NCI-H748 (cell line): ENCODE measurements around the gene PARVA.

ENCODE experiments used
- DNase-seq: peaks from one replicate; lab custom pipeline; 2025; ENCODE audit not compliant: unreplicated experiment; lab: John Stamatoyannopoulos, UW

Gene PARVA

DNA sequence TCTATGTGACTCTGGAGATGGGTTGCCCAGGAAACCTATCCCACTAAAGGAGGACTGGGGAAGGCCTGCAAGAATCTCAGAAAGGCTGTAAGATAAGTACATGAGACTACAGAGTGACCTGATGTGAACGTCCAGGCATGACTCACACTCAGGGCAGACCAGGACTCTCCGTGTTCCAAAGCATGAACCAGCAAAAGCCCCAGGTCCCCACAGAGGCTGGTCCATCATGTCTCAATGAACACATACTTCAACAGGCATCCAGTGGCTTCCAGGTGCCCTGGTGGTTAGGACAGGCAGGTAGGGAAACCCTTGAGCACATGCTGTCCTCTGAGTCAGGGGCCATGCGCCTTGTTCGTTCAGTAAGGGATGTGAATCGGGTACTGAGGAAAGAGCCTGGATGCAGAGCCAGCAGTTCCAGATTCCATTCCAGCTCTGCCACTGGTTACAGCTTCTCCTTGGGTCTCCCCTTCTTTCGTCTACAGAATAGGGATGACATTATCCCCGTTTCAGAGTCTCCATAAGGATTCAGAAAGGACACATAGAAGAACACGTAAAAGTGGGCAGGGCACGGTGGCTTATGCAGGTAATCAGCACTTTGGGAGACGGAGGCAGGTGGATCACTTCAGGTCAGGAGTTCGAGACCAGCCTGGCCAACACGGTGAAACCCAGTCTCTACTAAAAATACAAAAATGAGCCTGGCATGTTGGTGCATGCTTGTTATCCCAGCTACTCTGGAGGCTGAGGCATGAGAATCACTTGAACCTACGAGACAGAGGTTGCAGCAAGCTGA lies 167.8 kb downstream of the PARVA start:
- no peak for DNase-seq

DNA sequence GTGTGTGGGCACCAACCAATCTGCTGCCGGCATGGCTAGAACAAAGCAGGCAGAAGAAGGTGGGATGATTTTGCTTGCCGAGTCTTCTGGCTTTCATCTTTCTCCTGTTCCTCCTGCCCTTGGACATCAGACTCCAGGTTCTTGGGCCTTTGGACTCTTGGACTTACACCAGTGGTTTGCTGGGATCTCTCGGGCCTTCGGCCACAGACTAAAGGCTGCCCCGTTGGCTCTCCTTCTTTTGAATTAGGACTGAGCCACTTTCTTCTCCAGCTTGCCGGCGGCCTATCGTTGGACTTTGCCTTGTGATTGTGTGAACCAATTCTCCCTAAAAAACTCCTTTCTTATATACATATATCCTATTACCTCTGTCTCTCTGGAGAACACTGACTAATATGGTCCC lies 168.8 kb downstream of the PARVA start:
- no peak for DNase-seq

GRCh38 chr11:12546660-12547059 lies 169.3 kb downstream of the PARVA start:
- DNase-seq: no peak

DNA sequence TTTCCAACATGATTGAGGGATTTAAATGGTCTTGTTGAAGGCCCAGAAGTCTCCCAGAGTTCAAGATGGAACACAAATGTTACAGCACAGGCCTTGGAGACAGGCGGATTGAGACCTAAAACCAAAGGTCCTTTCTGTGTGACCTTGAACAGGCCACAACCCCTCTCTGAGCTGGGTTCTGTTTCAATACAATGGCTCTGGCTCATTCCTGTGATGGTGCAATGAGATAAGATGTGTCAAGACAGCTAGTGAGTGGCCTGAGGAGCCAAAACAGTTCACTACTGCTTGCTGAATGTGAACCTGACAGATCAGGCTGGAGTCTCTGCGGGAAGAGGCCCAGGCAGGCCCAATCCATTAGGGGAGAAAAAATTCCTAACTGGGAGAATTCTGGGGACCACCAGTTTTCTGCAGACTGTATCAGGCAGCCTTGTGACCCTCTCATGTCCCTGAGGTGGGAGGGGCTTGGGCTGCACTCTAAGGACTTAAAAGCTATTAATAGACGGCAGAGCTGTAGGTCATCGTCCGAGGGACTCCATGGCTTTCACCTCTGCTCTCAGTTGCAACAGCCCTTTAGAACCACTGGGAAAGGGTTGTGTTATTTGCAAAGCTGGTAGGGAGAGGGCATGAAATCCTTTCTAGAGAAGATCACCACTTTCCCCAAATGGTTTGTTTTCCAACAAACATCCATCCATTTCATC lies 170.7 kb downstream of the PARVA start:
- no peak for DNase-seq

- DNase-seq: no peak
These were observed 175.3 kb downstream of the PARVA start for GRCh38 chr11:12552692-12553091.

DNA sequence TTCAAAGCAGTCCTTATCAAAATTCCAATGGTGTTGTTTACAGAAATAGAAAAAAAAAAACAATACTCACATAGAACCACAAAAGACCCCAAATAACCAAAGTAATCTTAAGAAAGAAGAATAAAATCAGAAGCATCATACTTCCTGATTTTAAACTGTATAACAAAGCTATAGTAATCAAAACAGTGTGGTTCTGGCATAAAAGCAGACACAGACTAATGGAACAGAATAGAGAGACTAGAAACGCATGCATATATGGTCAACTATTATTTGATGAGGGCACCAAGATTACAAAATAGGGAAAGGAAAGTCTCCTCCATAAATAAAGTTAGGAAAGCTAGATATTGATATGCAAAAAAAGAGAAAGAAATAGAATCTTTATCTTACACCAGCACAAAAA lies 176.8 kb downstream of the PARVA start:
- DNase-seq: no peak

DNA sequence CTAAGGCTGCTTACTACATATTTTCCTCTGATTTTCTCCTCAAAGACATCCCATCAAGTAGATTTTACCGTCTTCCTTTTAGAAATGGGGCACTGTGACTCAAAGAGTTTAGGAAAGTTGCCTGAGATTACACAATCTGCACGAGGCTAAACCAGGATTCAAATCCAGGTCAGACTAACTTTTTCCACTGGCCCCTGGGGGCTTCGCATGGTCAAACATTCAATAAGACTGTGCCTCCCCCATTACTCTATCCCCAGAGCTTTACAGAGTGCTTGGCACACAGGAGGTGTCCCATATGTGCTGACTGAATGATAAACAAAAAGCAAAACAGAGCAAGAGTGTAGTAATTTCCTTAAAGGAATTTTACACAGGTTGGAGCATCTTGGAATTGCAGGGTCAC lies 178.8 kb downstream of the PARVA start:
- no peak for DNase-seq

DNA sequence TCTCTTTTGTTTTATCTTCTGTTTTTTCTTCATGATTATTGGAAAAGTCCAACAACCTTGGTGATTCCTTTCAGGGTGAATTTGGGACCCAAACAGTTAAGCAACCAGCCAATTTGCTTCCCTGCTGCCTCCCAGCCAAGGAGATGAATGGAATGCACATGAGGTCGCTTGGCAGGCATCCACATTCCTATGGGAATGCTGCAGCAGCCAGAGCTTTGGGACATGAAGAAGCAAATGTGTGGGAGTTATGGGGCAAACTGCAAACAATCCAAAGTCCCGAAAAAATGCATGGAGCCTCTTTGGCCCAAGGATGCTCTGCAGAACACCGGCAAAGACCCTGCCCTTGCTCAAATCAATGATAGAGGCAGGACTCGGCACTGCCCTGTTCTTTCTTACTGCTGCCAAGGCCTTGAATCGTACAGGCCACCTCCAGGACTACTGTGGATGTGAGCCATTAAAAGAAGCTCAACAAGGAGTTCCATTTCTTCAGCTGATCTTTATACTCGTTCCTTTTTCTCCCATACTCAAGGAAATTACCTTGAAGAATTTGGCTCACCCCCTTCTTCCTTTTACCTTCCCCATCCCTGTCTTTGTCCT lies 179.5 kb downstream of the PARVA start:
- no peak for DNase-seq

DNA sequence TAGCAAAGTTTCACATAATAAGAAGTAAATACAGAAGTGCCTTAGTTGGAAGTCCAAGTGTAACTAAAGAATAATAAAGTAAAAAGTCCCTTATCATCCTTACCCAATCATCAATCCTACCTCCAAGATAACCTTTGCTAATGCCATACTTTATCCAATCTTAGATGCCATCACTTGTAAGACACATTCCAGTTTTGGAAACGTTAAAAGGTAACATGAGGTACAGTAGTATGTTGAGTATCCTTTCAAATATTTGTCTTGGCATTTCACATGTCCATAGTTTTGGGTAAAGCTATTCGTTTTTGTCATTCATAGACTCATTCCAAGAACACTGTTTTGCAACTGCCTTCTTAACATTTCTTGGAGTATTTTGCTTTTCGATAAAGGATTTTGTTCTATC lies 181.6 kb downstream of the PARVA start:
- no peak for DNase-seq

DNA sequence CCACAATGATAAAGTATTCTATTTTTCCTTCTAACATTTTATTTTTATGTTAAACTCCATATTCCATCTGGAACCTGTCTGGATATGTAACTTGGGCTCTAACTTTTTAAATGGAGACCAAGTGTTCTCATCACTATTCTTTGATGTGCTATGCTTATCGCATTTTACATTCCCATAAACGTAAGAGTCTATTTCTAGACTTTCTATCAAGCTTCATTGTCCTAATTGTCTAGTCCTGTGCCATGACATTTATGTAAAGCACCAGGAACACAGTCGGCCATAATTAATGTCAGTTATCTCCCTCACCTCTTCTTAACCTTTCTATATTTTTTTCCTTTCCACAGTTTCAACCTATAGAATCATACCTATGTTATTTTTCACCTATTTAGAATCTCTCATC lies 183.0 kb downstream of the PARVA start:
- no peak for DNase-seq

GRCh38 chr11:12560861-12561260 lies 183.5 kb downstream of the PARVA start:
- DNase-seq: no peak

DNA sequence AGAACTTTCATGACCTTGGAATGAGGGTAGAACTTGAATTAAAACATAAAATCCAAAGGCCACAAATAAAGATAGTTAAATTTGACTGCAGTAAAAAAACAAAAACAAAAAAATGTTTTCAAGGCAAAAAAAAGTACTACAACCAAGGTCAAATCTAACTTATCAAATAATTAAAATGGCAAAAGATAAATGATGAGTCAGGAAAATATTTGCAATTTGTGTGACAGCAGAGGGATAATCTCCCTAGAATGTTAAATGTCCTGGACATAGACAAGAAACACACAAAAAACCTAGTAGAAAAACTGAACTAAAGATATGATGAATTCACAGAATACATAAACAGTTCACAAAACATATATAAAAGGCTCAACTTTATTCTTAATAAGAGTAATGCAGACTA lies 186.6 kb downstream of the PARVA start:
- no peak for DNase-seq

GRCh38 chr11:12565406-12565805 lies 188.0 kb downstream of the PARVA start:
- DNase-seq: no peak

DNA sequence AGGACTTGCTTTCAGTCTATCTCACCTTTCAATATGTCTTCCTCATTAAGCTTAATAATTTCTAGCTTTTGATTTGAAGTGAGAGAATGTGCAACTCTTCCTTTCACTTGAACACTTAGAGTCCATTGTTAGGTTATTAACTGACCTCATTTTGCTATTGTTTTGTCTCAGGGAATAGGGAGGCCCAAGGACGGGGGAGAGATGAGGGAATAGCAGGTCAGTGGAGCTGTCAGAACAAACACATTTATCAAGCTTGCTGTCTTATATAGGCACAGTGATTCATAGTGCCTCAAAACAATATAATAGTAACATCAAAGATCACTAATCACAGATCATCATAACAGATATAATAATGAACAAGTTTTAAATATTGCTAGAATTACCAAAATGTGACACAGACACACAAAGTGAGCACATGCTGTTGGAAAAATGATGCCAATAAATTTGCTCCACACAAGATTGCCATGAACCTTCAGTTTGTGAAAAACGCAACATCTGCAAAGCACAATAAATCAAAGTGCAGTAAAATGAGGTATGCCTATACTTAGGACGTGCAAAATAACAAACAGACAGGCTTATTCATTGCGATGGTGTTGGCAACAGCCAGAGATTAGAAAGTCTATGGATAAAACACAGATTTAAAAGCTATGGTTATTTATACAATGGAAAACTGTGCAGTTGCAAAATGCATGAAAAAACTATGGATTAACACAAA lies 190.5 kb downstream of the PARVA start:
- DNase-seq: no peak

GRCh38 chr11:12569499-12570425 lies 192.4 kb downstream of the PARVA start:
- DNase-seq: no peak

DNA sequence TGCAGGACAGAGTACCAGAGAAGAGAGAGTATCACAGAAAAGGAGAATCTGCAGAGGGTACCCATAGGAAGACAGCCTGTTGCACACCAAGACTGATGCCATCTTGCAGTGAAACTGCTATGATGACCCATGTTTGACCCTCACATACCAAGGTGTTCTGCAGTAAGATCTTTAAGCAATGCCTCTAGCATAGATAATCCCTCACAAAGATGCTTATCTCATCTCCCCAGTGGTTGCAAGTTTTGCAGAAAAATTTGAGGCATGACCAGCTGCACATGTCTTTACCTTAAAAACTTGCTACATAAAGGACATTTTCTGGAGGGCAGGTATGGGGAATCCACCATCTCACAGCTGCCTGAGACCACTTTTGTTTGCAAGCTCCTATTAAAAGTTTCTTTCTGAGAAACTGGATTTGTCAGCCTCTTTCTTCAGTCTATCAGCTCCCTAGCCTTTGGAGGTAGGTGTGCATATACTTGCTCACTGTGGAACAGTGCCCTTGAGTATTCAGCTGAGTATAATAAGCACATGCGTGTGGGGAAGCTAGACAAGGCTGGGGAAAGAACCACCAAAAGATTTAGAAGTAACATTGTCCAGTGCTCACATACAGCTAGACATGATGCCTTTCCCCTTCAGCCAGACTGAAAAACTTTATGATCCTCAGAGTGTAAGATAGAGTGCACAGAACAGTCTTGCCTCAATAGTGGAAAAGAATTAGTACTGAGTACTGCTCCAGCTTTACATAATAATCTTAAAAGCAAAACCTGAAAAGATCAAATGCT lies 196.5 kb downstream of the PARVA start:
- no peak for DNase-seq

GRCh38 chr11:12577725-12578644 lies 200.6 kb downstream of the PARVA start:
- DNase-seq: no peak

DNA sequence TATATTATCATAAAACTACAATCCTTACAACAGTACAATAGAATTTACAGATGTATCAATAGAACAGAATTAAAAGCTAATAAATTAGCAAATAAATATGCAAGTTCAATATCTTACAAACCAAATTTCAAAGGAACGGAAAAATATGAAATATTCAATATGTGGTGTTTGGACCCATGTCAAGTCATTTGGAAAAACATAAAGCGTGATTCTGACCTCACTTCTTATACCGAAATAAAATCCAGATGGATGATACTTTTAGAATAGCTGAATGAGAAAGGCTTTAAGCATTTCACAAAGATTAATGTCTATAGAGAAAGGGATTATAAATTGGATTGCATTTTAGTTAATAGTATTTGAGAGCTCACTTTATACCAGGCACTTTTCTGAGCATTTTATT lies 204.0 kb downstream of the PARVA start:
- no peak for DNase-seq

DNA sequence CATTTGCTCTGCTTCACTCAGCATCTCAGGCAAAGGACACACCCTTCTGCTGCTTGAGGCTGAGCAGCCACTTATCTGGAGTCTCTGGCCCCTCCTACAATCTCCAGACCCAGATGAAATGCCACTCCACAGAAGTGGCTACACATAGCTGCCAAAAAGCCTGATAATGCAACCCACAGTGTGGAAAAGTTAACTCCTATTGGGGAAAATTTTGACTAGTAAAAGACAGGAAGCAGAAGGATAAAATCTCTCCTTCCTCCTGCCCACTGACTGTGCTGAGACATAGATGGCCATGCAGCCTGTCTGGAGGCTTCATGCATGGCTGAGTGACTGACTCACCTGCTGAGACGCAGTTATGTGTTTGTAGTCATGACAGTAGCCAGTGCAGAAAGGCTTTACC lies 204.6 kb downstream of the PARVA start:
- DNase-seq: peak; percentile 31
